NCI-H2171 (cell line): ENCODE results near the gene MAPRE2.

ENCODE experiments used
- DNase-seq: peaks from one replicate; lab custom pipeline; 2025; lab: John Stamatoyannopoulos, UW

Gene MAPRE2

DNA sequence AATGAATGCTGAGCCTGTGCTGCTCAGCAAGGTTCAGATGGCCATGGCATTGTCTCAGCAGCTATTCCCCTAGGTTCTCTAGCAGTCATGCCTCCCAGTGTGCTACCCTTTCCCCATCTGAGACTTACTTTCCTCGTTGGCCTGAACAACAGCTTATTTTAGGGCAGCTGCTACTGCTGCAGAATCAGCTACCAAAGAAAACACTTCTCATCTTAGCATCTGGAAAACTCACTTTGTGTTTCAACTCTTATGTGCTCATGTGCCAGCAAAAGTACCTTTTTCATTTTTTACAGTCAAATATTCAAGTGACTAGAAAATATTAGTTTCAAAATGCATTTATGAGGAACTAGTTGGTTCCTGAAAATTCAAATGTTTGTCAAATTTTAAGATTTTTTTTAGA is 139.2 kb downstream of the MAPRE2 start:
- no peak for DNase-seq

DNA sequence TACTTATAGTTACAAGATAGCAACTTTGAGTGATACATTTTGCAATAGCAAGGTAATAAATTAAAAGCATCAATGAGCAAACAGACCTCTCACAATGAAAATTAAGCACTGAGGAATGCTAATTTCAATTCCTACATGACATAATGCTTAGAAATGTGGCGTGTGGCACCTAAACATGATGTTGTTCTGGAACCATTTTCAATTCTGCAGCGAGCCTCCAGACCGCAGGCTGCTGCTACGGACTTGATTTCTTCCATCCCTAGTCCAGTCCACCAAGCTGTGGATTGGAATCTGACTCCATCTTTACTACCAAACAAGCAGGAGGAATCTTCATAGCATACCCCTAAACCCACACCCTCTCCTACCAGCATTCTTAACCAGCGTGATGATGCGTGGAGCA is 140.9 kb downstream of the MAPRE2 start:
- no peak for DNase-seq

DNA sequence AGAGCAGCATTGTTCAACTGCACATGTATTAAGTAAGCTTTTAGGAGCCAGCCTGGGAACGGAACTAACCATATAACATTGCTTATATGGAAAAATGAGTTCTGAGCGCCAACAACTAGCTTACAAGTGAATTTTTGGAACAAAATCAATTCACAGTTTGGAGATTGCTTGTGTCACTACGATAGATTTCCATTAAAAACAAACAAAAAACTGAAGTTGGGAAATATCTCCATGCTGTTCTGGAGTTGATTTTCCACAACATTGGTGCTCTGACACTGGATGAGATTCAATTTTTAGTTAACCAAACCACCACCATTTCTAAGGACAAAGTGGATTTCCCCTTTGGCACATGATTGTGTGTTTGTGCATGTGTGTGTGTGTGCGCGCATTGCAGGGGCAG is 142.7 kb downstream of the MAPRE2 start:
- no peak for DNase-seq

DNA sequence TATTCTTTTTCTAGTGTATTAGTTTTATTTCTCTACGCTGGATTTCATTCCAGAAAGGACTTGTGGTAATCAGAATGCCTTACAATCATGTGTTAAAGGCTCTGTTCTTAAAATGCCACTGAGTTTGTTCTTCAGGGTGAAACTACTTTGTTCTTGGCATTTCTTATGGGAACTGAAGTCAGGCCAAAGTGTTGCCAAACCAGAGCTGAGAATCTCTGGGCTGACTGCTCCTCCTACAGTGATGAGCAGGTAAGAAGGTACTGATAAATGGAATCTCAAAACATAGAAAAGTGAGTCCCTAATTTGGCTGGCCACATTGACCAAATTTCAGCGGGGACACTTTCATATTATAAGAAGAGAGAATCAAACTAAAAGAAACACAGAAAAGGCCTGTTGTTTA is 144.6 kb downstream of the MAPRE2 start:
- no peak for DNase-seq

DNA sequence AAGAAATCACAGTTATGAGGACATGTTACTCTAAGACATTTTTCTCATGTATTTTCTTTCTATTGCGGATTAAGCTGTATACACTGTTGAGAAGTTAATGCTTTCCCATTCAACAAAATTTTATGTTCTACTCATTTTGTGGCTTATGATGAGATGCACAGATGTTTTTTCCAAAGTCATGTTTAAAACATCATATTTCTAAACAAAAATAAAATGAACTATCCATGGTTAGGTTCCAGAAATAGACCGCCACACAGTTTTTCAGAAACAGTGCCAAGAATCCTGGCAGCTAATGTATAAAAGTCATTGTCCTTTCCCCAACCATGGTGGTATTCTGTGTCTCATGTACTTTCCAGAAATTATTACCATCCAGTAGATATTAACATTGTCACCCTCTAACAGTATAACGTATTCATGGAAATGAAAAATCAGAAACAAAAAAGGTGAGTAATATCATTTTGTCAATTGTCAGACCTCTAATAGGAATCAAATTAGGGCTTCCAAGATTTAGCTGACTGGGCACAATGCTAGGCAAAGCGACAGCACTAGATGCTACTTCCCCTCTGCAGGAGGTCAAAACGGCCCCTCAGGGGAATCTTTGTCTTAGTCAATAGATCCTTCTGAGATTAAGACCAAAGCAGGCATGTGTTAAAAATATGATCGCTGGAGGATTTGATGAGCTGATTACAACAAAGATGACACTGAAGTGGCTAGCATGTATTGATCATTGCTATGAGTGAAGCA is 145.2 kb downstream of the MAPRE2 start:
- DNase-seq: no peak

DNA sequence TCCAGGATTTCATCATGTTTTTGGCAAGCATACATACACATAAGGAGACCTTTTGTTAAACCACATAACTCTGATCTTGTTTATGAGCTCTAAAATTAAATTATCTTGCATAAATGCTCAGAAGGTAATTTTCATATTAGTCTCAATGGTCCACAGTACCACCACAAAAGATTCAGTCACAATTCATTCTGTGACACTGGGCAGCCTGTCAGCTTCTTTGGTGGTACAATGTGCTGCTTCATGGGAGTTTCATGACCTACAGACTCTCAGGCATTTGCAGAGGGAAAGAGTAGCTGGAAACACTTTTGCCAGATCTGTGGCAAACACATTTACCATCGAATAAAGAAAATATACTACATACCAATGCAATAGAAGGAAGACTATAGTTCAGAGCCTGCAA is 148.3 kb downstream of the MAPRE2 start:
- DNase-seq: no peak

DNA sequence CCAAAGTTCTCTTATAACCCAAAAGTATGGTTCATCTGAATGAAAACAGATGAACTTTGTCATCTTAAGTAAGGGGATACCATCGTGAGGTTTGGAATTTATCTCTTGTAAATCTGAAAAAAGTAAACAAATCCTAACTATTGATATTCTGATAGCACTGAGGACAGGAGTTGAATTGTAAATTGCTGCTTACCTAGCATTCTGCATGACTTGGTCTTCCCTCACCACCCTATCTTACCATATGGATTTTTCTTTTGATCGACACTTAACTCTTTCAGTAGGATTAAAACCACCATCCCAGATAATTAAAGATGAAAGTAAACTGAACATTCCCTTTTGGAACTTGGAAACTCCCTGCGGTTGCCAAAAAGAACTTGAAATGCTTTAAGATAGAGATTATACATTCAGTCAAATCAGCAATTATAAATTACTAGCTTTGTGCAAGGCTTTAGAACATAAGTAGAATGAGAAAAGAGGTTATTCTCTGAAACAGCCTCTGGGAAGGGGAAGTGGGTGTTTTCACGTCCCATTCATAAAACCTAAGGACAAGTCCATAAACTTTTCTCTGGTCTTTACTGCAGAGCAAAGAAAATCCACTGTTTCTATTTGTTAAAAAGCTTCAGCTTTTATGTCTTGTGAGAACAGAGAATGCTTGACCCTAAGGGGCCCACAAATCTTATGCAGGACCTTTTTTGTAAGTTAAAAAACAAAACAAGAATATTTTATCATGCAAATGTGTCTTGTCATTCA is 149.9 kb downstream of the MAPRE2 start:
- no peak for DNase-seq

DNA sequence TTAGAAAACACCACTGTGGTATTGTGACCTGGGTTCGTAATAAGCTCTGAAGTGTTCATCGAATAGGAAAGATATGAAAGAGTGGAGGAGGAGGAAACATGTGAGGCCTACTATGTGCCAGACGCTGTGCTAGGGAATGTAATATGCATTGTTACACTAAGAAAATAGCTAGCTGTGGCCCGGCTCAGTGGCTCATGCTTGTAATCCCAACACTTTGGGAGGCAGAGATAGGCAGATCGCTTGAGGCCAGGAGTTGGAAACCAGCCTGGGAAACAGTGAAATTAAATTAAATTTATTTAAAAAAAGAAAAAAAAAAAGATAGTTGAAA is 150.4 kb downstream of the MAPRE2 start:
- DNase-seq: no peak

DNA sequence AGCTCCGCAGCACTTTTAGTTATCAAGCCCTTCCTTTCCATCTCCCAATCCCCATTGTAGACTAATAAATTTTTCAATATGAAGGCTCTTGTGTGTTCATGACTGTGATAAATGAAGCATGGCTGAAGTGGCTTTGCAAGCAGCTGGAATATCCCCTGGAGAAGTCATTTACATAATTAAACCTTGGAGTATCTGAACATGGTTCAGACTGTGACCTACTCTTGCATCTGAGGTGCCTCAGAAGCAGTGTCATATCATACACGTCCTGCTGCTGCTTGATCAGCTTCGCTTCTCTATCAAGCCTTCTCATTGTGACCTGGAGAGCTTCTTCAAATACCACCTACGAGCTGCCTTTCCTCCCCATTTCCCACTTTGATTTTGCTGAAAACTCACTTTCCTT is 151.2 kb downstream of the MAPRE2 start:
- peak; percentile 67 for DNase-seq
